HG03521 (cell line): ENCODE results near the gene STMN3.

ENCODE experiments used
- ATAC-seq: cut with Tn5 transposase; IDR thresholded peaks from one replicate; pipeline ENCODE4 v1.9.1; 2021; ENCODE audit warnings: mild to moderate bottlenecking, moderate library complexity; ENCODE audit not compliant: unreplicated experiment

The STMN3 gene

GRCh38 chr20:63653041-63653973, at the start of gene STMN3:
Gene STMN3, minus strand, starts transcription at chr20:63653424. Its CDS starts 79 bp downstream, at chr20:63653345.
- no peak for ATAC-seq

GRCh38 chr20:63702036-63702665, 48.9 kb upstream of the STMN3 start:
- ATAC-seq = no peak

GRCh38 chr20:63701329-63702035, 48.3 kb upstream of the STMN3 start:
- ATAC-seq = no peak

- no peak for ATAC-seq
Observed at GRCh38 chr20:63701051-63701328, 47.8 kb upstream of the STMN3 start.

GRCh38 chr20:63700199-63701050, 47.2 kb upstream of the STMN3 start:
- ATAC-seq = no peak

GRCh38 chr20:63699466-63700198, 46.4 kb upstream of the STMN3 start:
- ATAC-seq = no peak

GRCh38 chr20:63698739-63699465, 45.7 kb upstream of the STMN3 start:
- no peak for ATAC-seq

GRCh38 chr20:63697868-63698545, 44.8 kb upstream of the STMN3 start:
- ATAC-seq = no peak

- no peak for ATAC-seq
Observed at GRCh38 chr20:63697357-63697867, 44.2 kb upstream of the STMN3 start.

GRCh38 chr20:63696628-63697356, 43.6 kb upstream of the STMN3 start, which contains the start of gene TNFRSF6B:
Gene TNFRSF6B, plus strand, starts transcription at chr20:63696652. Its CDS starts 116 bp downstream, at chr20:63696768.
- no peak for ATAC-seq

GRCh38 chr20:63696306-63696627, 43.0 kb upstream of the STMN3 start:
- no peak for ATAC-seq

- no peak for ATAC-seq
Observed at GRCh38 chr20:63695424-63696305, 42.4 kb upstream of the STMN3 start.

GRCh38 chr20:63694584-63695423, 41.6 kb upstream of the STMN3 start:
- no peak for ATAC-seq

GRCh38 chr20:63693733-63694583, 40.7 kb upstream of the STMN3 start:
- no peak for ATAC-seq

GRCh38 chr20:63693083-63693732, 40.0 kb upstream of the STMN3 start:
- ATAC-seq = no peak
